ENCODE results near the gene SERPINE1.
"Not testable (repeated sequence)": the region's sequence is repeated elsewhere in the genome, so short reads cannot be mapped to it uniquely, and the experiment has no call there.

Gene SERPINE1

DNA sequence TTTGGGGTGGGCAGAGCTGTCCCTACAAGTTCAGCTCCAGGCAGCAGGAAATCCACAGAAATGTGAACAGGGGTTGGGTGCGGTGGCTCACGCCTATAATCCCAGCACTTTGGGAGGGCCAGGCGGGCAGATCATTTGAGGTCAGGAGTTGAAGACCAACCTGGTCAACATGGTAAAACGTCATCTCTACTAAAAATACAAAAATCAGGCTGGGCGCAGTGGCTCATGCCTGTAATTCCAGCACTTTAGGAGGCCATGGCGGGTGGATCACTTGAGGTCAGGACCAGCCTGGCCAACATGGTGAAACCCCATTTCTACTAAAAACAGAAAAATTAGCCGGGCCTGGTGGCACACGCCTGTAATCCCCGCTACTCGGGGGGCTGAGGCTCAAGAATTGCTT, 23.2 kb upstream of the SERPINE1 start:
- not testable (repeated sequence) for DNase-seq

DNA sequence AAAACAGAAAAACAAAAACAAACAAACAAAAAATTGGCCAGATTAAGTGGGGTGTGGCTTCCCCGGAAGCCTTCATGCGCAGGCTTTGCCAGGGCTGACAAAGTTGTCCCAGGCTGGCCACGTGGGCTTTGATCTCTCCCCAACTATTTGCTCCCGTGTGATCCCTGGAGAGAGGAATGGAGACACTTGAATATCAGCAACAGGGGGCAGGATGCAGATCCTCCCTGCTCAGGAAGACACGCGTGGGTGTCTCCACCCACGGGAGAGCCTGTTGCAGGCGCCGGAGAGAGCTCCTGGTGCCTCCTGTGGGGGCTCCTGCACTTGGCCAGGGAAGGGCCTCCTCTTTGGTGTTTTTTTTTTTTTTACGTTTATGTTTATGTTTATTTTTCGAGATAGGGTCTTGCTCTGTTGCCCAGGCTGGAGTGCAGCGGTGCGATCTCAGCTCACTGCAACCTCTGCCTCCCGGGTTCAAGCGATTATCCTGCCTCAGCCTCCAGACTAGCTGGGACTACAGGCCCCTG, 22.7 kb upstream of the SERPINE1 start:
- DNase-seq, result no peak

DNA sequence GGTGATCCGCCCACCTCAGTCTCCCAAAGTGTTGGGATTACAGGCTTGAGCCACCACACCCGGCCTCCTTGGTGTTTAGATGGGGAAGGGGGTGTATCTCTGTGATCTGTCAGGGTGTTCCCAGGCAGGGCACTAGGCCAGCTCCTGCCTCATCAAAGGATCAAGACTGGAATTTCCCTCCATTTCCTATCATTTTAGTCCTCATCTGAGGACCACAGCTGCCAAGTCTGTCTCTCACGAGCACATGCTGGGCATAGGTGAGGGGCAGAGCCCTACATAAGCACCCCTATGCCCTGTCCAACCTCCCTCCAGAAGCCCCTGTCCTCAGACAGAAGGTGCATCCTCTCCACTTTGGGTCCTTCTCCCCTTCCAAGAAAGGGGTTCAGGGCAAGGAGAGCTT, 22.1 kb upstream of the SERPINE1 start:
- DNase-seq, result no peak

DNA sequence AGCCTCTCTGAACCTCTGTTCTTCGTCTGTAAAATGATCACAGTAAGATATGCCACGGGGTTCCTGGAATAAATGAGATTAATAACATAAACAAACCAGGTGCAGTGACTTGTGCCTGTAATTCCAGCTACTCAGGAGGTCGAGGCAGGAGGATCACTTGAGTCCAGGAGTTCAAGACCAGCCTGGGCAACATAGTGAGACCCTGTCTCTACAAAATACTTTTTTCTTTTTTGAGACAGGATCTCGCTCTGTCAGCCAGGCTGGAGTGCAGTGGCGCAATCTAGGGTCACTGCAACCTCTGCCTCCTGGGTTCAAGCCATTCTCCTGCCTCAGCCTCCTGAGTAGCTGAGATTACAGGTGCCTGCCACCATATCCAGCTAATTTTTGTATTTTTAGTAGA, 21.7 kb upstream of the SERPINE1 start:
- DNase-seq, result not testable (repeated sequence)

DNA sequence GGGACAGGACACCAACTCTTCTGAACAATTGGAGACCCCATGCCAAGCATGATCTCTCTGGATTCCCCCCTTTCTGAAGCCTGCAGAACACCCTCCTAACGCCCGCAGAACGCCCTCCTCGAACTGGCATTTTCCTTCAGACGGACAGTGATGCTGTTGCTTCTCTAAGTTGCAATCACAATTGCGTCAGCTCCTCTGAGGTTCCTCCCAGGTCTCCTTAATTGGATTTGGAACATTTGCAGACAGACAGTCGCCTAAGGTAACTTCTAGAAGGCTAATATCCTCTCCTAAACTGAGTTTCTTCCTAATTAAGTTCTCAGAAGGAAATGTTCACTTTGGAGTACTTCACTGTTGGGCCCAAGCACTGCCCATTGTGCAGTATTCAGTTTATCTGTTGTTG, 20.5 kb upstream of the SERPINE1 start:
- no peak for DNase-seq

DNA sequence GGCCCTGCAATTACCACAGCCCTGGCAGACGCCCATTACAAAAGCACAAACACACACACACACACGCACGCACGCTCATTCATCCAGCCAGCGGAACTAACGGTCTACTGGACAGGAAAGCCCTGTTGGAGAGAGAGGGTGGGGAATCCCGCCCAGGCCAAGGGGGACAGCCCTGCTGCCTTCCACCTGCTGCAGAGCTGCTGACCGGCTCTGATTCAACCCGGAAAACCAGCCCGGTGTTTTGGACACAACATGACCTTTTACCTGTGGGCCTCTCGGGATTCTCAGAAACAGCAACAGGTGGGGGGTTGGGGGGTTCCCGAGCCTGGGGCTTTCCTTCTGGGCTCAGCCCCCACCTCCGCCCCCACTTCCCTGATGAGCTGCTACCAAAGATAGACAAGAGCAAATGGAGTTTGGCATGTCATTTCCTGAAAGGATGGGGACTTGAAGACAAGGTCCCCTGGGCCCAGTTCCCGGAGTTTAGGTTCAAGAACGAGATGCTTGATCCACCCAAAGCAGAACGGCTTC, 18.5 kb upstream of the SERPINE1 start:
- no peak for DNase-seq

DNA sequence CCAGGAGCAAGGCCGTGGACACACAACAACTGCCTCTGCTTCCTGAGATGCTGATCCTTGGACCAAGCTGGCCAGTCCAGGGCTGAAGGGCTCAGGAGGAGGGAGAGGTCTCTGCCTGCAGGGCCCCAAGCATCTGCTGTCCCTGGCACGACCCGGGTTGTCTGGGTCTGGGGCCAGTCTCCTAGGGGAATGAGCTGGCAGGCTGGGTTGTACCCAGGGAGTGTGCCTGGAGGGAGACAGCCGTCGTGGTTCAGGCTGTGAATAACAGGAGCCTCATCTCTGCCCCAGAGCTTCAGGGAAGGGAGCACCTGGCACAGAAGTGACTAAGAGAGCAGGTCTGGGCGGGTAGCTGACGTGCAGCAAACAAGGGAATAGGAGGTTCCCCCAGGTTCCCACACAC, 17.9 kb upstream of the SERPINE1 start:
- DNase-seq, result no peak

DNA sequence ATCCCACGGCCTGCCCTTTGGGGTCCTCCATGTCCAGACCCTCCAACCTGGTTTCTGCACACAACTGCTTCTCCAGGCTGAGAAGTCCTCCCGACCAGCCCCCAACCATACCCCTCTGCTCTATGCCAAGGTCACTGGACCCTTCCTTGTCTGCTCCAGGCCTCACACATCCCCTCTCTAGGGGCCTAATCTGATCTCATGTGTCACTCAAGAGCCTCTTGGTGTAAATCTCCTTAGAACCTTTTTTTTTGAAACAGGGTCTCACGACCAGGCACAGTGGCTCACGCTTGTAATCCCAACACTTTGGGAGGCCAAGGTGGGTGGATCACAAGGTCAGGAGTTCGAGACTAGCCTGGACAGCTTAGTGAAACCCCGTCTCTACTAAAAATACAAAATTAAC, 17.5 kb upstream of the SERPINE1 start:
- no peak for DNase-seq

DNA sequence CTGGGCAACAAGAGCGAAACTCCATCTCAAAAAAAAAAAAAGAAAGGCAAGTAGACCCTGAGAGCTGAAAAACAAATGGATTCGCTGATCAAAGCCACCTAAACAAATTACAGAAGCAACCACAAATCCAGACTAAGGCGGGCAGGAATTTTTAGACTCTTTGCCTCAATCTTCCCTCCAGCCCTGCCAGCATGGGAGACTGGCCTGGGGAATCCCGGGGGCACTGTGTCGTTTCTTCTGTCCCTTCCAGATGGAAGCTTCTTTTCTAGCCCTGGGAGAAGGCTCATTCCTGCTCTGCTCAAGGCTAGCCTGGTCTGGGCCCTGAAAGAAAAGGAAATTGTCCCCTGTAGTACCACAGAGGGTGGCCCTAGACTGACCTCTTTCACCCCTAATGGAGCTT, 15.6 kb upstream of the SERPINE1 start:
- DNase-seq, result no peak

DNA sequence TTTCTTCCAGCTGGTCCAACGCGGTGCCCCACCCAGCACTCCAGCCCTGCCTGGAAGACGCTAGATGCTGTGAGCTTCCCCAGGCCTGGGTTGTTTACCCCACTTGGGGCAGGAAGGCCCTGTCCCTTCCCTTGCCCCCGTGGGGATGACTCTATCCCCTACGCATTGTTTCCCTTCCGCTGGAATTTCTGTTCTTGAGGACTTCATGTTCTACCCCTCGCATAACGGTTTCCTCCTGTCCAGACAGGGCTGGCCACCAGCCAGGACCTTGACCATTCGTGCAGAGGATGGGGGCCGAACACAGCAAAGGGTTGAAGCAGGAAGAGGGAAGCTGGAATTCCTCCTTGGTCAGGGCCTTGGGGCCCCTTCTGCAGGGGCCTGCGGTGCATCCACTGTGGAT, 14.7 kb upstream of the SERPINE1 start:
- DNase-seq, result no peak

DNA sequence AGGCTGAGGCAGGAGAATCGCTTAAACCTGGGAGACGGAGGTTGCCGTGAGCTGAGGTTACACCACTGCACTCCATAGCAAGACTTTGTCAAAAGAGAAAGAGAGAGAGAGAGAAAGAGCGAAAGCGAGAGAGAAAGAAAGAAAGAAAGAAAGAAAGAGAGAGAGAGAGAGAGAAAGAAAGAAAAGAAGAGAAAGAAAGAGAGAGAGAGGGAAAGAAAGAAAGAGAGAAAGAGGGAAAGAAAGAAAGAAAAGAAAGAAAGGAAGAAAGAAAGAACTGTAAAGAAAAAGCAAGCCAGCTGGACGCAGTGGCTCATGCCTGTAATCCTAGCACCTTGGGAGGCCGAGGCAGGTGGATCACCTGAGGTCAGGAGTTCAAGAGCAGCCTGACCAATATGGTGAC, 13.8 kb upstream of the SERPINE1 start:
- DNase-seq, result not testable (repeated sequence)

DNA sequence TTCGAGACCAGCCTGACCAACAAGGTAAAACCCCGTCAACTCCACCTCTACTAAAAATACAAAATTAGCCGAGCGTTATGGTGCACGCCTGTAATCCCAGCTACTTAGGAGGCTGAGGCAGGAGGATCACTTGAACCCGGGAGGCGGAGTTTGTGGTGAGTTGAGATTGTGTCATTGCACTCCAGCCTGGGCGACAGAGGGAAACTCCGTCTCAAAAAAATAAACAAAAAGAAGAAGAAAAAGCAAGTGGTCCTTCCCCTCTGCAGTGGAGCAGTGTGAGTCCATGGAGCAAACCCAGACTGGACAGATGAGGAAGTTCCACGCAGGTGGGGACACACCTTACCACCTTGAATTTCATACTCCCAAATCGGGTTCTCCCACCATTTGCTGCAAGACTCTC, 13.1 kb upstream of the SERPINE1 start:
- DNase-seq, result no peak

DNA sequence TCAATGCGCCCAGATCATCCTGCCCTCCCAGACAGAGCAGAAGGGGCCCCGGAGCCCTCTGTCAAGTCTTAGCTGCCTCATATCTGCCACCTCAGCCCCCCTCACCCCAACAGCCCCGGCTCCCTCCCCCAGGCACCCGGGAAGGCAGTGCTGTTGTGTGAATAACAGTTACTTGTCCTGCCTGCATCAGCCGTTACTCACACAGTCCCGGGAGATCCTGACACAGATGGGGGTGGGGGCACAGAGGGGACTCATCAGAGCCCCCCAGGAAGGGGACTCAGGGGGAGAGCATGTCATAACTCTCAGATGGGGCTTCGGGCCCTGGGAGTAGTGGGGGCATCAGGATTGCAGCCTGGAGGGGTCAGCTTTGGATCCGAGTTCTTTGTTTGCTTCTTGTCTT, 12.4 kb upstream of the SERPINE1 start:
- no peak for DNase-seq

DNA sequence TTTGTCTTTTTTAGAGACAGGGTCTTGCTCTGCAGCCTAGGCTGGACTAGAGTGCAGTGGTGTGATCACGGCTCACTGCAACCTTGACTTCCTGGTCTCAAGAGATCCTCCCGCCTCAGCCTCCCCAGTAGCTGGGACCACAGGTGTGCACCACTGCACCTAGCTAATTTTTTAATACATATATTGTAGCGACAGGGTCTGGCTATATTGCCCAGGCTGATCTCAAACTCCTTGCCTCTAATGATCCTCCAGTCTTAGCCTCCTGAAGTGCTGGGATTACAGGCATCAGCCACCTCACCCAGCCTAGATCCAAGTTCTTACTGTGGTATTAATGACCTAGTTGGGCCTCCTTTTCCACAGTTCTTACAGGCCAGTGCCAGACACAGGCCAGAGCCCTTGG, 11.7 kb upstream of the SERPINE1 start:
- no peak for DNase-seq

DNA sequence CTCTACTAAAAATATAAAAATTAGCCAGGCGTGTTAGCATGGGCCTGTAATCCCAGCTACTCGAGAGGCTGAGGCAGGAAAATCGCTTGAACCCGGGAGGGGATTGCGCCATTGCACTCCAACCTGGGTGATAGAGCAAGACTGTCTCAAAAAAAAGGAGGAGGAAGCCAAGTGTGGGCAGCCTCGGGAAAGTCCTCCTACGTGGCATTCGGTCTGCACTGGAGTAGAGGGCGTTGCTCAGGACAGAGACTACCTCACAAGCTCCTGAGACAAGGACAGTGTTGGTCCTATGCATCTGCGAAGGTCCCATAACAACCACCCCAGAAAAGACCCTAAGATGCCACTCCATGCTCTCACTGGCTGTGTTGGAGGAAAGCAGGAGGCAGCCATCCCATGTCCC, 10.0 kb upstream of the SERPINE1 start:
- DNase-seq, result no peak

DNA sequence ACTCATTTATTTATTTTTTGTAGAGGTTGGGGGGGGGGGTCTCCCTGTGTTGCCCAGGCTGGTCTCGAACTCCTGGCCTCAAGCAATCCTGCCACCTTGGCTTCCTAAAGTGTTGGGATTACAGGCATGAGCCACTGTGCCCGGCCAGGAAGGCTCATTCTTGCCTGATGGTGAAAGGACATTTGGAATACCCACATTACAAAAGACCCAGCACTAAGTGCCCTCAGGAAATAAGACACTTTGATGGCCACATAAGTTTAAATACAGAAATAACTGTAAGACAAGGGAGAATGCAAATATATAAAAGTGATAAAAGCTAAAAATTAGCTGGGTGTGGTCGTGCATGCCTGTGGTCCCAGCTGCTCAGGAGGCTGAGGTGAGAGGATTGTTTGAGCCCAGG, 8.0 kb upstream of the SERPINE1 start:
- DNase-seq, result no peak

DNA sequence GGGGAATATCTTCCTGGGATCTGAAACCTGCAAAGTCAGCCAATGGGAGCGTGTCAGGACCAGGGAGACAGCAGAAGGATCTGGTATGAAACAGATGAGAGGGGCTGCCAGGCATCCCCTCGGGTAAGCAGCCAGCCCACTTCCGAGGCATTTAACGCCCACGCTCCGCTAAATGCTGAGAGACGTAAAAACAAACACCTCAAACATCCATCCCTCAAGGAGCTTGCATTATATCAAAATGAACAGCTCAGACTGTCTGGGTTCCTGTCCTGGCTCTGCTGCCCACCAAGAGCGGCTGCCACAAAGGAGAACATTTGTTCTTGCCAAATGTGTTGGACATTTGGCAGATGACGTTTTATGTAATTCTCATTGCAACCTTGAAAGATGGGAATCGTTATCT, 7.0 kb upstream of the SERPINE1 start:
- DNase-seq, result no peak

DNA sequence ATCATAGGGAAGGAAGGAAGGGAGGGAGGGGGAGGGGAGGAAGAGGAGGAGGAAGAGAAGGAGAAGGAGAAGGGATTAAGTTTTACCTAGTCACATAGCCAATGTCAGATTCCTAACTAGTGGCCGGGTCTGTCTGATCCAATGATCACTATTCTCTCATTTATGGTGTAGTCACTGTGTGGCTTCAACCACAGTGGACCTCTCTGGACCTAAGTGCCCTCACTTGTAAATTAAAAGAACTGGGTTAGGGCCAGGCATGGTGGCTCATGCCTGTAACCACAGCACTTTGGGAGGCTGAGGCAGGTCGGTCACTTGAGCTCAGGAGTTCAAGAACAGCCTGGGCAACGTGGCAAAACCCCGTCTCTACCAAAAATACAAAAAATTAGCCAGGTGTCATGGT, 6.6 kb upstream of the SERPINE1 start:
- DNase-seq, result no peak

DNA sequence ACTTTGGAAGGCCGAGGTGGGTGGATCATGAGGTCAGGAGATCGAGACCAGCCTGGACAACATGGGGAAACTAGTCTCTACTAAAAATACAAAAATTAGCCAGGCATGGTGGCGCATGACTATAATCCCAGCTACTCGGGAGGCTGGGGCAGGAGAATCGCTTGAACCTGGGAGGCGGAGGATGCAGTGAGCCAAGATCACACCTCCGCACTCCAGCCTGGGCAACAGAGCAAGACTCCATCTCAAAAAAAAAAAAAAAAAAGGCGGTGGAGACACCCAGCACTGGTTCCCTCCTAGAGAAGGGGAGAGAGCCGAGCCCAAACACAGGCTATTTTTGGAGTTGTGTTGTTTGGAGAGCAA, 5.3 kb upstream of the SERPINE1 start:
- DNase-seq, result not testable (repeated sequence)

DNA sequence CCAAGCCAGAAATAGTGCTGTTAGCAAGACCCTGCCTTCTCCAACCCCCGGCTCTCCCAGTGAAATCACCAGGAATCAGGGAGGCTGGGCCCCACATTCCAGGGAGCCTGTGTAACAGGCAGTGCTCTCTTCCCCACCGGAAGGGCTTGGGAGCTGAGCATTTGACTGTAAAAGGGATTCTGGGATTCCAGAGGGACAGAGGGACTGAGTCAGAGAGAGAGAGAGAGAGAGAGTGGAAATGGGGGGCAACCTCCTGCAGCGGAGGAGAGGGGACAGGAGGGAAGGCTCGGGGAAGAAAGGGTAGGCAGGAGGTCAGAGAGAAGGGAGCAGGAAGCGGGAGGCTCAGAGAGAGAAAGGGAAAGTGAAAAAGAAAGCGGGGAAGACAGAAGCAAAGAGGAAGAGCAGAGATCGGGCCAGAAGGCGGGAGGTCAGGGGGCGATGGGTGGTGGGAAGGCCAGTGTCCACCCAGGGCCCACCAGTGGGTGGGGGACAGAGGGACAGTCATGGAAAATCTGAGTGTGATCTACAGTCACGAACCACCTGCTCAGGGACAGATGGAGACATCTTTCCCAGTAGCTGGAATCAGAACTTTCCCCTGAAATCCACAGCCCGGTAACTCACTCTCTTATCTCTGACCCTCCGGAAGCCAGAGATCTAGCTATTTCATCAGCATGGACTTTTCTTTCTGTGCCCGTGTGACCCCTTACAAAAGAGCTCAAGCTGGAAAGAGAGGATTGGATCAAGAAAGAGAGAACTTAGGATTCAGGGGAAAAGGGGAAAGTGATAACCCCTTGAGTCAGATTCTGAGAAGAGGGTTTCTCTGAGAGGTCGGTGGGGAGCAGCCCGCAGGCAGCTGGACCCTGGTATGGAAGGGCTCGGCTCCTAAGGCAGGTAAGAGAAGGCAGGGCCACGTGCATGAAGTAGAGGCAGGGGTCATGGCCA, 4.6 kb upstream of the SERPINE1 start:
- no peak for DNase-seq

DNA sequence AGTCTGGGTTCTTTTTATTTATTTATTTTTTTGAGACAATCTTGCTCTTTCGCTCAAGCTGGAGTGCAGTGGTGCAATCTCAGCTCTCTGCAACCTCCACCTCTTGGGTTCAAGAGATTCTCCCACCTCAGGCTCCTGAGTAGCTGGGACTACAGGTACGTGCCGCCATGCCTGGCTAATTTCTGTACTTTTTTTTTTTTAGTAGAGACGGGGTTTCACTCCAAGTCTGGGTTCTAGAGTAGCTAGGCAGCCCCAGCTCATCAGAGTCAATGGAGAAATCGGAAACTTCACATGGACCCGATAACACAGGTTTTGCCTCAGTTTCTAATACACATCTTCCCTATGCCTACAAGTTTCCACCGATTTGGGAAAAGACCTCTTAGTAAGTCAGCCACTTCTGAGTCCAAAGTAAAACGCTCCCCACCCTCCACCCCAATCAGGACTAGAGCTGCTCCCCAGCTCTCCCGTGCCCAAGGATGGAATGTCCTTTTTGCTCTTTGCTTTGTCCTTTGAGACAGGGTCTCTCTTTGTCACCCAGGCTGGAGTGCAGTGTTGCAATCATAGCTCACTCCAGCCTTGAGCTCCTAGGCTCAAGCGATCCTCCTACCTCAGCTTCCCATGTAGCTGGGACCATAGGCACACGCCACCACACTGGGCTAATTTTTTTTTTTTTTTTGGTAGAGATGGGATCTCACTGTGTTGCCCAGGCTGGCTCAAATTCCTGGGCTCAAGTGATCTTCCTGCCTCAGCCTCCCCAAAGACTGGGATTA, 3.8 kb upstream of the SERPINE1 start:
- DNase-seq, result no peak

DNA sequence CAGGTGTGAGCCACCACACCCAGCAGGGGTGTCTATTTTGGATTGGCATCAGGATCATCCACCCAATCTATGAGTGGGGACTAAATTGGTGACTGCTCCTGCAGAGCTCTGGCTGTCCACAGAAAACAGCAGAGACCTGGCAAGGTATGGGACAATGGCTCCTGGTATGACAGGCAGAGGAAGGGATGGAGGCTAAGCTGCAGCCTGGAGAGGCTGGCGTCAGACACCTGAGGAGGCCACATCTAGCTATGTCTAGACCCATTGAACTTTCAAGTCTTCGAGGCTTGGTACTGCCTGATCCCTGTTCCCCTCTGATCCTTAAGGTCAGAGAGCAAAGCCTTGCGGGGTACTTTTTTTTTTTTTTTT, 3.2 kb upstream of the SERPINE1 start:
- DNase-seq, result no peak

DNA sequence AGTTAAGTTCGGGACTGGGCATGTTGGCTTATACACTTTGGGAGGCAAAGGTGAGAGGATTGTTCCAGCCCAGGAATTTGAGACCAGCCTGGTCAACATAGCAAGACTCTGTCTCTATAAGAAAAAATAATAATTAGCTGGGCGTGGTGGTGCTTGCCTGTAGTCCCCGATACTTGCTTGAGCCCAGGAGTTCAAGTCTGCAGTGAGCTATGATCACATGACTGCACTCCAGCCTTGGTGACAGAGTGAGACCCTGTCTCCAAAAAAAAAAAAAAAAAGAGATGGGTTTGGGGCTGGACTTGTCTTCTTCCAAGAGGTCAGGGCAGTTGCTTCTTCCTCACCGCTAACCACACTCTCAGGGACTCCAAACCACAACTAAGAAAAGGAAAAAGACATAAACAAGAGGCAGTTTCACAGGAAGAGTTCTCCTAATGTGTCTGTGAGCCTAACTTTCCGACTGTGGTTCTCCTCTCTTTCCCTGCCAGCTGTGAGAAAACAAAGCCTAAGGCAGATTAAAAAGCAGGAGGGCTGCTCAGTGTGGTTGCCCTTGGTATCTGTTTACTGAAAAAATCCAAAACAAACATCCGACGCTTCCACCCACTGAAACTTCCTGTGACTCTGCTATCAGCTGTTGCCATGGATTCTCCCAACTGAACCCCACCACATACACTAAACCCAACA, 2.4 kb upstream of the SERPINE1 start:
- peak; percentile 27 to 37 for DNase-seq
